Measurements from ENCODE around the gene RUFY1.

The RUFY1 gene

DNA sequence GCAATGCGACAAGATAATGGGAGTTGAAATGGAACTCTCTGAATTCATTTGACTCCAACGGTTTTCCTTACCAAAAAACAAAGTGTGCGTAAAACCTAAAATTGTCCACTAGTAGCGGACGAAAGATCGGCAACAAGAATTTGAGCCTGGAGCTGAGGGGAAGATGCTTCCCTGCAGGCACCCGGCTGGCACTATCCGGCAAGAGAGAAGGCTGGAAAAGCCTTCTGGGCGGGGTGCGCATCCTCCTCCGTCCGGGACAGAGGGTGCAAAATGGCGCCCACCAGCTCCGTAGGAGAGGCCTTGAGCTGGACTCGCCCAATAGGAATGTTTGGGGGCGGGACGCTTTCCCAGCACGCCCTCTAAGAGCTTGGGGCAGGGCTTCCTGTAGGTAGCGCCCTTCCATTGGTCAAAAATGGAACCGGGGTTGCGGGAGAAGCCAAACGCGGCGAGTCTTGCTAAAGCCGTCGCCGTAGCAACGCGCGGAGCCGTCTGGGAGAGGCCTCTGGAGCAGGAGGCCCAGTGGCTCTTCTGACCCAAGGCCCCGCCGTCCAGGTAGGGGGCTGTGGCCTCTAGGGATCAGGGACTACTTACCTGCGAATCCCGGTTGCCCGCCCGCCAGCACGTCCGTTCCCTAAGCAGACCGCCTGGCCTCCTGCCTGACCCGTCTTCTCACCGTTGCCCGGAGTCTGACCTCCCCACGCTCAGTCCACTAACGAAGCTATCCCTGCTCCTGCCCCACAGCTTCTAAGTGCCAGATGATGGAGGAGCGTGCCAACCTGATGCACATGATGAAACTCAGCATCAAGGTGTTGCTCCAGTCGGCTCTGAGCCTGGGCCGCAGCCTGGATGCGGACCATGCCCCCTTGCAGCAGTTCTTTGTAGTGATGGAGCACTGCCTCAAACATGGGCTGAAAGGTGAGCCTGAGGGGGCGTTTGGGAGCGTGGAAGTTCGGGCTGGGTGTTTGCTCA lies 9.2 kb downstream of the RUFY1 start:
- ChIA-PET CTCF (interaction anchor here (1.2 to 1.7 kb wide), 2 partner anchors 9 to 1346 kb away, joined by 3 to 8 read pairs; partner anchors contain the start of gene RUFY1), POLR2A (interaction anchor here (0.6 to 1.4 kb wide), 6 partner anchors 9 to 239 kb away, joined by 3 to 14 read pairs (median 4); partner anchors contain the start of genes HNRNPH1 and RUFY1)
- TF ChIP-seq, protein P1, sequence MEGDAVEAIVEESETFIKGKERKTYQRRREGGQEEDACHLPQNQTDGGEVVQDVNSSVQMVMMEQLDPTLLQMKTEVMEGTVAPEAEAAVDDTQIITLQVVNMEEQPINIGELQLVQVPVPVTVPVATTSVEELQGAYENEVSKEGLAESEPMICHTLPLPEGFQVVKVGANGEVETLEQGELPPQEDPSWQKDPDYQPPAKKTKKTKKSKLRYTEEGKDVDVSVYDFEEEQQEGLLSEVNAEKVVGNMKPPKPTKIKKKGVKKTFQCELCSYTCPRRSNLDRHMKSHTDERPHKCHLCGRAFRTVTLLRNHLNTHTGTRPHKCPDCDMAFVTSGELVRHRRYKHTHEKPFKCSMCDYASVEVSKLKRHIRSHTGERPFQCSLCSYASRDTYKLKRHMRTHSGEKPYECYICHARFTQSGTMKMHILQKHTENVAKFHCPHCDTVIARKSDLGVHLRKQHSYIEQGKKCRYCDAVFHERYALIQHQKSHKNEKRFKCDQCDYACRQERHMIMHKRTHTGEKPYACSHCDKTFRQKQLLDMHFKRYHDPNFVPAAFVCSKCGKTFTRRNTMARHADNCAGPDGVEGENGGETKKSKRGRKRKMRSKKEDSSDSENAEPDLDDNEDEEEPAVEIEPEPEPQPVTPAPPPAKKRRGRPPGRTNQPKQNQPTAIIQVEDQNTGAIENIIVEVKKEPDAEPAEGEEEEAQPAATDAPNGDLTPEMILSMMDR (IDR thresholded peaks at IDR 0.05; ENCODE audit: insufficient read depth, low read length, missing control alignments) = no peak
- DNase-seq (ENCODE audit: low read depth, low spot score) = peak; percentile 94
- H3K4me3 ChIP-seq (ENCODE audit: low read depth, low read length) = peak overlapping the region; percentile 76

- ChIA-PET CTCF (no interaction called here), POLR2A (no interaction called here)
- TF ChIP-seq, protein P1 (IDR thresholded peaks at IDR 0.05; ENCODE audit: insufficient read depth, low read length, missing control alignments) = no peak
- H3K4me3 ChIP-seq (ENCODE audit: low read depth, low read length) = no peak overlapping the region
- no peak for DNase-seq (ENCODE audit: low read depth, low spot score)
Measured at GRCh38 chr5:179564526-179564925, 14.2 kb downstream of the RUFY1 start.

GRCh38 chr5:179568721-179569120 lies 18.4 kb downstream of the RUFY1 start:
- H3K4me3 ChIP-seq (ENCODE audit: low read depth, low read length) = no peak overlapping the region
- ChIA-PET POLR2A (no interaction called here), CTCF (no interaction called here)
- TF ChIP-seq, protein P1 (IDR thresholded peaks at IDR 0.05; ENCODE audit: insufficient read depth, low read length, missing control alignments) = no peak
- DNase-seq (ENCODE audit: low read depth, low spot score) = no peak

GRCh38 chr5:179572386-179572785 lies 22.0 kb downstream of the RUFY1 start:
- CTCF ChIA-PET = no interaction called here
- POLR2A ChIA-PET = no interaction called here
- no peak for DNase-seq (ENCODE audit: low read depth, low spot score)
- H3K4me3 ChIP-seq (ENCODE audit: low read depth, low read length) = no peak overlapping the region
- TF ChIP-seq, protein P1 (IDR thresholded peaks at IDR 0.05; ENCODE audit: insufficient read depth, low read length, missing control alignments) = no peak

DNA sequence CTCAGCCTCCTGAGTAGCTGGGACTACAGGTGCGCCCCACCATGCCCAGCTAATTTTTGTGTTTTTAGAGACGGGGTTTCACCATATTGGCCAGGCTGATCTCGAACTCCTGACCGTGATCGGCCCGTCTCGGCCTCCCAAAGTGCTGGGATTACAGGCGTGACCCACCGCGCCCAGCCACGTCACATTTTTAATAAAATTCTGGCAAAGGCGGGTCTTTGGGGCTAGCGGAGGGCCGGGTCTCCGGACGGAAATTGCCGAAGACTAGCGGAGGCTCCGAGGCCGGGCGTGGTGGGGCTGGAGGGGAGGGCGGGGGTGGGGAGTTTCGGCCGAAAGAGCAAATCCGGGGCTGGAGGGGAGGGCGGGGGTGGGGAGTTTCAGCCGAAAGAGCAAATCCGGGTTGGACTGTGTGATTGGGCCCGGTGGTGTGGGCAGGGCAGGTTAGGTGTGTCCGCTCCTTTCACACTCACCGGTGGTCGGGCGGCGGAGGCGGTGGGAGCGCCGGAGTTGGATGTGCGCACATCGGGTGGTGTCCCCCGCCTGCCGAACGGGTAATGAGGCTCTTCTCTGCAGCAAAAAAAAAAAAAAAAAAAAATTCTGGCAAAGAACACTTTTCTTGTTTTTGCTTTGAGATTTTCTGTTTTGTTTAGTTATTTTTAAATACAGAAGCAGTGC lies 27.1 kb downstream of the RUFY1 start:
- ChIA-PET CTCF (no interaction called here), POLR2A (no interaction called here)
- no peak overlapping the region for H3K4me3 ChIP-seq (ENCODE audit: low read depth, low read length)
- no peak for DNase-seq (ENCODE audit: low read depth, low spot score)
- TF ChIP-seq, protein P1 (IDR thresholded peaks at IDR 0.05; ENCODE audit: insufficient read depth, low read length, missing control alignments) = no peak

- DNase-seq (ENCODE audit: low read depth, low spot score) = no peak
- POLR2A ChIA-PET = interaction anchor here (0.7 kb wide), 1 partner anchor 38 kb away, joined by 3 read pairs; the partner anchor contains the start of gene HNRNPH1
- H3K4me3 ChIP-seq (ENCODE audit: low read depth, low read length) = no peak overlapping the region
- CTCF ChIA-PET = interaction anchor here (0.9 to 2.4 kb wide), 2 partner anchors 10 to 11 kb away, joined by 4 to 9 read pairs; no protein-coding TSS in a partner anchor
- TF ChIP-seq, protein P1 (IDR thresholded peaks at IDR 0.05; ENCODE audit: insufficient read depth, low read length, missing control alignments) = no peak
Measured at GRCh38 chr5:179585941-179586401, 35.6 kb downstream of the RUFY1 start.

Measured in AG04449 (cell line).